Head of caudate nucleus (tissue), 42 donors: ENCODE data around the gene TAF13.

Source experiments
- DNase-seq, 42 donors: peaks; one replicate each; pipeline versions ENCODE4 v3.0.0 to v3.0.0-alpha.2; 2020 to 2021; ENCODE audit warnings: mixed read lengths in 7 of 42
- intact Hi-C: fragments of 100-400 bp; cut with DNase I; formaldehyde crosslinking; loops from one replicate; pipeline ENCODE4 v1.15.0; 2022

TAF13 gene

GRCh38 chr1:109075531-109076490 lies at the start of gene TAF13:
Gene TAF13 (minus strand): TSS chr1:109076003. CDS start chr1:109075947, 56 bp downstream.
- intact Hi-C loops, result no loop called here
- DNase-seq, result peak; percentile 88 to 98 (median 96)

- no peak for DNase-seq
- intact Hi-C loops, result no loop called here
Measured at GRCh38 chr1:109120356-109120755, 44.6 kb upstream of the TAF13 start.

- DNase-seq, result no peak
- intact Hi-C loops, result loop anchor here (10.0 kb wide), 2 partner anchors 67 to 147 kb away; no protein-coding TSS in a partner anchor
Measured at GRCh38 chr1:109118089-109118488, 42.3 kb upstream of the TAF13 start.

- DNase-seq, result no peak
- intact Hi-C loops, result loop anchor here (10.0 kb wide), 2 partner anchors 69 to 149 kb away; no protein-coding TSS in a partner anchor
Measured at GRCh38 chr1:109116286-109116685, 40.5 kb upstream of the TAF13 start.

GRCh38 chr1:109115685-109116084 lies 39.9 kb upstream of the TAF13 start:
- DNase-seq, result no peak
- intact Hi-C loops, result loop anchor here (10.0 kb wide), 2 partner anchors 69 to 149 kb away; no protein-coding TSS in a partner anchor

GRCh38 chr1:109114342-109114674 lies 38.5 kb upstream of the TAF13 start:
- DNase-seq, result peak in 11 of 42 donors; percentile 20 to 61 (median 35)
- intact Hi-C loops, result loop anchor here (10.0 kb wide), 2 partner anchors 70 to 150 kb away; no protein-coding TSS in a partner anchor

GRCh38 chr1:109113590-109114341 lies 38.0 kb upstream of the TAF13 start, which contains the start of gene ELAPOR1:
Gene ELAPOR1 (plus strand): TSS chr1:109114115. CDS start chr1:109114184, 69 bp downstream.
- intact Hi-C loops, result loop anchor here (10.0 kb wide), 2 partner anchors 71 to 151 kb away; no protein-coding TSS in a partner anchor

GRCh38 chr1:109112652-109113285 lies 37.0 kb upstream of the TAF13 start:
- intact Hi-C loops, result loop anchor here (10.0 kb wide), 2 partner anchors 72 to 152 kb away; no protein-coding TSS in a partner anchor

More at GRCh38 chr1:109113590-109114341, 38.0 kb upstream of the TAF13 start, which contains the start of gene ELAPOR1:
- peak; percentile 44 to 93 (median 81) for DNase-seq

GRCh38 chr1:109112056-109112651 lies 36.4 kb upstream of the TAF13 start:
- intact Hi-C loops, result loop anchor here (10.0 kb wide), 2 partner anchors 73 to 153 kb away; no protein-coding TSS in a partner anchor
- peak in 11 of 42 donors; percentile 24 to 70 (median 46) for DNase-seq

More at GRCh38 chr1:109112652-109113285, 37.0 kb upstream of the TAF13 start:
- DNase-seq, result peak; percentile 93 to 99 (median 97)

GRCh38 chr1:109111386-109112055 lies 35.7 kb upstream of the TAF13 start:
- no peak for DNase-seq
- intact Hi-C loops, result loop anchor here (10.0 kb wide), 2 partner anchors 73 to 153 kb away; no protein-coding TSS in a partner anchor

- intact Hi-C loops, result loop anchor here (10.0 kb wide), 2 partner anchors 75 to 155 kb away; no protein-coding TSS in a partner anchor
- no peak for DNase-seq
Measured at GRCh38 chr1:109109906-109110305, 34.1 kb upstream of the TAF13 start.

GRCh38 chr1:109107785-109108184 lies 32.0 kb upstream of the TAF13 start:
- intact Hi-C loops, result no loop called here
- peak in 11 of 42 donors; percentile 21 to 71 (median 38) for DNase-seq

GRCh38 chr1:109105881-109106280 lies 30.1 kb upstream of the TAF13 start:
- intact Hi-C loops, result no loop called here
- DNase-seq, result no peak

- intact Hi-C loops, result no loop called here
- no peak for DNase-seq
Measured at GRCh38 chr1:109104364-109105151, 28.8 kb upstream of the TAF13 start.

GRCh38 chr1:109099938-109100773 lies 24.4 kb upstream of the TAF13 start:
- DNase-seq, result peak; percentile 92 to 99 (median 97)
- intact Hi-C loops, result loop anchor here (10.0 kb wide), 1 partner anchor 135 kb away; the partner anchor contains the start of gene CLCC1

- intact Hi-C loops, result loop anchor here (10.0 kb wide), 1 partner anchor 131 kb away; the partner anchor contains the start of gene CLCC1
Measured at GRCh38 chr1:109096120-109096519, 20.3 kb upstream of the TAF13 start.

More at GRCh38 chr1:109096120-109096519, 20.3 kb upstream of the TAF13 start:
- DNase-seq, result no peak
